Measurements from ENCODE around the gene AGFG2. TPM values are rescaled to one million over a fixed set of nuclear protein-coding genes. Genes with fewer than 3 reads are reported as not detected.
"Not testable (repeated sequence)": the region's sequence is repeated elsewhere in the genome, so short reads cannot be mapped to it uniquely, and the experiment has no call there.

Gene AGFG2
- total and polyA plus RNA-seq, 4 donors, result 37.2 to 48.8 (median 42.3) TPM

GRCh38 chr7:100493476-100494264 lies 45.3 kb upstream of the AGFG2 start:
- Histone ChIP-seq H3K27ac (ENCODE audit: low read depth in 1 of 2, low read length in 2 of 2) (no peak overlapping the region), H3K36me3 (ENCODE audit: control insufficient read depth in 4 of 4, insufficient read depth in 3 of 4, low read depth in 1 of 4, low read length in 3 of 4) (no peaks in the 10 kb centered on the region), H3K9ac (ENCODE audit: low read depth in 1 of 2, low read length in 2 of 2) (no peak overlapping the region), H3K27me3 (ENCODE audit: control insufficient read depth in 4 of 4, insufficient read depth in 4 of 4, low read length in 3 of 4) (no peaks in the 10 kb centered on the region), H3K4me1 (ENCODE audit: control insufficient read depth in 4 of 4, insufficient read depth in 4 of 4, low read length in 3 of 4) (peaks cover 0 to 6% (median 3%) of the 10 kb centered on the region in 4 donors), H3K9me3 (ENCODE audit: control insufficient read depth in 4 of 4, low read length in 3 of 4) (no peaks in the 10 kb centered on the region), H3K4me3 (ENCODE audit: low read depth in 1 of 3, low read length in 3 of 3) (peak overlapping the region in 1 of 3 donors; percentile 42)
- peak; percentile 65 for DNase-seq (ENCODE audit: low spot score)
- 16% methylated on average over 56 of the region's 56 CpGs for WGBS
- no peak for TF ChIP-seq EGR1 (IDR thresholded peaks at IDR 0.05; ENCODE audit: low read depth in 2 of 2)
- TF ChIP-seq SP1 (IDR thresholded peaks at IDR 0.05), result no peak
- TF ChIP-seq NR2F2 (IDR thresholded peaks at IDR 0.05), result peak; percentile 15
- no peak for TF ChIP-seq HNF4A (conservative IDR thresholded peaks at IDR 0.05)
- TF ChIP-seq, protein P1, sequence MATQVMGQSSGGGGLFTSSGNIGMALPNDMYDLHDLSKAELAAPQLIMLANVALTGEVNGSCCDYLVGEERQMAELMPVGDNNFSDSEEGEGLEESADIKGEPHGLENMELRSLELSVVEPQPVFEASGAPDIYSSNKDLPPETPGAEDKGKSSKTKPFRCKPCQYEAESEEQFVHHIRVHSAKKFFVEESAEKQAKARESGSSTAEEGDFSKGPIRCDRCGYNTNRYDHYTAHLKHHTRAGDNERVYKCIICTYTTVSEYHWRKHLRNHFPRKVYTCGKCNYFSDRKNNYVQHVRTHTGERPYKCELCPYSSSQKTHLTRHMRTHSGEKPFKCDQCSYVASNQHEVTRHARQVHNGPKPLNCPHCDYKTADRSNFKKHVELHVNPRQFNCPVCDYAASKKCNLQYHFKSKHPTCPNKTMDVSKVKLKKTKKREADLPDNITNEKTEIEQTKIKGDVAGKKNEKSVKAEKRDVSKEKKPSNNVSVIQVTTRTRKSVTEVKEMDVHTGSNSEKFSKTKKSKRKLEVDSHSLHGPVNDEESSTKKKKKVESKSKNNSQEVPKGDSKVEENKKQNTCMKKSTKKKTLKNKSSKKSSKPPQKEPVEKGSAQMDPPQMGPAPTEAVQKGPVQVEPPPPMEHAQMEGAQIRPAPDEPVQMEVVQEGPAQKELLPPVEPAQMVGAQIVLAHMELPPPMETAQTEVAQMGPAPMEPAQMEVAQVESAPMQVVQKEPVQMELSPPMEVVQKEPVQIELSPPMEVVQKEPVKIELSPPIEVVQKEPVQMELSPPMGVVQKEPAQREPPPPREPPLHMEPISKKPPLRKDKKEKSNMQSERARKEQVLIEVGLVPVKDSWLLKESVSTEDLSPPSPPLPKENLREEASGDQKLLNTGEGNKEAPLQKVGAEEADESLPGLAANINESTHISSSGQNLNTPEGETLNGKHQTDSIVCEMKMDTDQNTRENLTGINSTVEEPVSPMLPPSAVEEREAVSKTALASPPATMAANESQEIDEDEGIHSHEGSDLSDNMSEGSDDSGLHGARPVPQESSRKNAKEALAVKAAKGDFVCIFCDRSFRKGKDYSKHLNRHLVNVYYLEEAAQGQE (IDR thresholded peaks at IDR 0.05), result no peak
- TF ChIP-seq YY1 (IDR thresholded peaks at IDR 0.05), result no peak
- no peak for TF ChIP-seq ZBTB33 (IDR thresholded peaks at IDR 0.05)
- no peak for TF ChIP-seq JUND (IDR thresholded peaks at IDR 0.05)
- no peak for TF ChIP-seq FOXA2 (IDR thresholded peaks at IDR 0.05)
- TF ChIP-seq RAD21 (IDR thresholded peaks at IDR 0.05), result peak in 1 of 2 donors; percentile 14
- TF ChIP-seq GABPA (IDR thresholded peaks at IDR 0.05 in 1 of 2, conservative IDR thresholded peaks at IDR 0.05 in 1 of 2), result no peak
- TF ChIP-seq TAF1 (conservative IDR thresholded peaks at IDR 0.05), result no peak
- TF ChIP-seq FOXA1 (IDR thresholded peaks at IDR 0.05), result no peak
- no peak for TF ChIP-seq HNF4G (IDR thresholded peaks at IDR 0.05)

DNA sequence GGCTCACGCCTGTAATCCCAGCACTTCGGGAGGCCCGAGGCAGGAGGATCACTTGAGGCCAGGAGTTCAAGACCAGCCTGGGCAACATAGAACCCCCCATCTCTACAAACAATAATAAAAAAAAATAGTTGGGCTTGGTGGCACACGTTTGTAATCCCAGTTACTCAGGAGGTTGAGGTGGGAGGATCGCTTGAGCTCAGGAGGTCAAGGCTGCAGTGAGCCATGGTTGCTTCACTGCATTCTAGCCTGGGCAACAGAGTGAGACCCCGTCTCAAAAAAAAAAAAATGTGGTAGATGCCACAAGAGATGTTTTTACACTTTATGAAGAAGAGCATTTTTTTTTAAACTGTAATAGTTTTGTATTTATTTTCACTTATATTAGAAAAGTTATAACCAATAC lies 42.5 kb upstream of the AGFG2 start:
- Histone ChIP-seq H3K27ac (ENCODE audit: low read depth in 1 of 2, low read length in 2 of 2) (no peak overlapping the region), H3K4me1 (ENCODE audit: control insufficient read depth in 4 of 4, insufficient read depth in 4 of 4, low read length in 3 of 4) (peaks cover 0 to 6% (median 3%) of the 10 kb centered on the region in 4 donors), H3K27me3 (ENCODE audit: control insufficient read depth in 4 of 4, insufficient read depth in 4 of 4, low read length in 3 of 4) (no peaks in the 10 kb centered on the region), H3K4me3 (ENCODE audit: low read depth in 1 of 3, low read length in 3 of 3) (no peak overlapping the region), H3K36me3 (ENCODE audit: control insufficient read depth in 4 of 4, insufficient read depth in 3 of 4, low read depth in 1 of 4, low read length in 3 of 4) (no peaks in the 10 kb centered on the region), H3K9ac (ENCODE audit: low read depth in 1 of 2, low read length in 2 of 2) (no peak overlapping the region), H3K9me3 (ENCODE audit: control insufficient read depth in 4 of 4, low read length in 3 of 4) (no peaks in the 10 kb centered on the region)
- WGBS, result 87% methylated on average over 6 of the region's 6 CpGs
- no peak for DNase-seq (ENCODE audit: low spot score)
- TF ChIP-seq CTCF (IDR thresholded peaks at IDR 0.05; ENCODE audit: low read depth, low read length, missing input control), result no peak
- no peak for TF ChIP-seq FOXA1 (IDR thresholded peaks at IDR 0.05)
- no peak for TF ChIP-seq HNF4A (conservative IDR thresholded peaks at IDR 0.05)
- no peak for TF ChIP-seq GABPA (IDR thresholded peaks at IDR 0.05 in 1 of 2, conservative IDR thresholded peaks at IDR 0.05 in 1 of 2)
- TF ChIP-seq, protein P1 (IDR thresholded peaks at IDR 0.05), result no peak
- no peak for TF ChIP-seq SP1 (IDR thresholded peaks at IDR 0.05)

DNA sequence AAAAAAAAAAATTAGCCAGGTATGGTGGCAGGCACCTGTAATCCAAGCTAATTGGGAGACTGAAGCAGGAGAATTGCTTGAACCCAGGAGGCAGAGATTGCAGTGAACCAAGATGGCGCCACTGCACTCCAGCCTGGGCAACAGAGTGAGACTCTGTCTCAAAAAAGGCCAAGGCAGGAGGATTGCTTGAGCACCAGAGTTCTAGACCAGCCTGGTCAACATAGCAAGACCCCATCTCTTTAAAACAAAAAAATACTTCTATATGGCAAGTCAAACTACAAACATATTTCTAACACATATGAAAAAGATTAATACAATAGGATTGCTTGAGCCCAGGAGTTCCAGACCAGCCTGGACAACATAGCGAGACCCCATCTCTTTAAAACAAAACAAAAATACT lies 38.3 kb upstream of the AGFG2 start:
- 92% methylated on average over 2 of the region's 2 CpGs for WGBS
- H3K36me3 ChIP-seq (ENCODE audit: control insufficient read depth in 4 of 4, insufficient read depth in 3 of 4, low read depth in 1 of 4, low read length in 3 of 4), result not testable (repeated sequence)

More for the DNA sequence above, 38.3 kb upstream of the AGFG2 start:
- not testable (repeated sequence) for H3K4me1 ChIP-seq (ENCODE audit: control insufficient read depth in 4 of 4, insufficient read depth in 4 of 4, low read length in 3 of 4); H3K27me3 ChIP-seq (ENCODE audit: control insufficient read depth in 4 of 4, insufficient read depth in 4 of 4, low read length in 3 of 4); DNase-seq (ENCODE audit: low spot score); H3K27ac ChIP-seq (ENCODE audit: low read depth in 1 of 2, low read length in 2 of 2); H3K4me3 ChIP-seq (ENCODE audit: low read depth in 1 of 3, low read length in 3 of 3); H3K9me3 ChIP-seq (ENCODE audit: control insufficient read depth in 4 of 4, low read length in 3 of 4); H3K9ac ChIP-seq (ENCODE audit: low read depth in 1 of 2, low read length in 2 of 2)

Data from liver (tissue), 9 donors.